ENCODE measurements around the gene USE1.

- TF ChIP-seq POLR2A (IDR thresholded peaks at IDR 0.05) (no peak), CTCF (IDR thresholded peaks at IDR 0.05) (no peak), POLR2AphosphoS5 (IDR thresholded peaks at IDR 0.05) (no peak)
Measured at GRCh38 chr19:17213334-17213733, 1.8 kb upstream of the USE1 start.

Measured in breast epithelium (tissue), 3 donors.